GM20000 (cell line): ENCODE results near the gene STEAP2.

Source experiments
- DNase-seq: peaks from one replicate; pipeline ENCODE4 v3.0.0; 2012; ENCODE audit warnings: low spot score
- TF ChIP-seq, protein P1 (sequence below): IDR thresholded peaks from 2 replicates; pipeline ENCODE4 v1.5.1; 2012; ENCODE audit warnings: mild to moderate bottlenecking, control low read depth; ENCODE audit errors: extremely low read depth, missing control alignments

The STEAP2 gene

DNA sequence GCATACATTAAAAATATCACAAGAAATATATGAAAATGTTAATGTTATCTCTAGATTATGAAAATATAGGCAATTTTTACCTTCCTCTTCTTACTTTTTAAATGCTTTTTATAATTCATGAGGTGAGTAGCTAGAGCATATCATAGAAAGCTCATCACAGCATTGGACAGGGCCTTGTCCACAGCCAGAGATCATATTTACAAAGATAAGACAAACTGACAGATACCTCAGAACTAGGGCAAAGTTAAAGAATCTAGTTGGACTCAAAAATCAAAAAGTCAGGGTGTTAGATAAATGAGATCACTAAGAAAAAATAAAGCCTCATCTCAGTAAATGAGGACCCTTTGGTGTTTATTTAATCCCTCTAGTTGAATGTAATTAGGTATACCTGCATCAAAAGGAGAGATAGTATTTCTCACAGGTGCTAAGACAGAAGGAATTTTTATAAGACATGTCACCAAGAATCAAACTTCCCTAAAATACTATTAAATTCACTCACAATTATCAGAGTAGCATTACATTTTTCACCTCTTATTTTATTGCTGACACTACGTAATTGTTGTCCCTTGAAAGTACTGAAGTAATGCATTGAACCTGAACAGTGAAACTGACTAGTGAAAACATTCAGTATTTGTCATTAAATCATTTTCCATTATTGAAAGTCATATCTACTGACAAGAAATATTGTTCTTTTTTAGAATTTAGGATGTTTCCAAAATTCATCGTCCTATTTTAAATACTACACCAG lies 59.1 kb downstream of the STEAP2 start:
- no peak for DNase-seq
- TF ChIP-seq, protein P1, sequence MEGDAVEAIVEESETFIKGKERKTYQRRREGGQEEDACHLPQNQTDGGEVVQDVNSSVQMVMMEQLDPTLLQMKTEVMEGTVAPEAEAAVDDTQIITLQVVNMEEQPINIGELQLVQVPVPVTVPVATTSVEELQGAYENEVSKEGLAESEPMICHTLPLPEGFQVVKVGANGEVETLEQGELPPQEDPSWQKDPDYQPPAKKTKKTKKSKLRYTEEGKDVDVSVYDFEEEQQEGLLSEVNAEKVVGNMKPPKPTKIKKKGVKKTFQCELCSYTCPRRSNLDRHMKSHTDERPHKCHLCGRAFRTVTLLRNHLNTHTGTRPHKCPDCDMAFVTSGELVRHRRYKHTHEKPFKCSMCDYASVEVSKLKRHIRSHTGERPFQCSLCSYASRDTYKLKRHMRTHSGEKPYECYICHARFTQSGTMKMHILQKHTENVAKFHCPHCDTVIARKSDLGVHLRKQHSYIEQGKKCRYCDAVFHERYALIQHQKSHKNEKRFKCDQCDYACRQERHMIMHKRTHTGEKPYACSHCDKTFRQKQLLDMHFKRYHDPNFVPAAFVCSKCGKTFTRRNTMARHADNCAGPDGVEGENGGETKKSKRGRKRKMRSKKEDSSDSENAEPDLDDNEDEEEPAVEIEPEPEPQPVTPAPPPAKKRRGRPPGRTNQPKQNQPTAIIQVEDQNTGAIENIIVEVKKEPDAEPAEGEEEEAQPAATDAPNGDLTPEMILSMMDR, result no peak

DNA sequence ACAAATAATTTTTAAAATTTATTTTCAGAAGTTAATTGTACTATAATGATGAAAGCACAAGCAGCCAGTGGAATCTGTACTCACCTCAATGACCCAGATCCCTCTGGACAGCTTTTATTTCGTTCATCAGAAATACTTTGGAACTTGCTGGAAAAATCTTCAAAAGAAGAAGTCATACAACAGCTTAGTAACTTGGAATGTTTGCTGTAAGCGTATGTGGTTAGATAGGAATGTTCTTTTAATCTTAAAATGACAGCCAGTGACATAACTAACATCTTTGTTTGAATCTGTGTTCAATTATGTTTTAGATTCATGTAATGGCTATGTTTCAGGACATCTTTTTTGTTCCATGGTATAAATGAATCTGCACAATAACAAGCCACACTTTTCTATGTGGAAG lies 60.2 kb downstream of the STEAP2 start:
- TF ChIP-seq, protein P1, result no peak
- no peak for DNase-seq

DNA sequence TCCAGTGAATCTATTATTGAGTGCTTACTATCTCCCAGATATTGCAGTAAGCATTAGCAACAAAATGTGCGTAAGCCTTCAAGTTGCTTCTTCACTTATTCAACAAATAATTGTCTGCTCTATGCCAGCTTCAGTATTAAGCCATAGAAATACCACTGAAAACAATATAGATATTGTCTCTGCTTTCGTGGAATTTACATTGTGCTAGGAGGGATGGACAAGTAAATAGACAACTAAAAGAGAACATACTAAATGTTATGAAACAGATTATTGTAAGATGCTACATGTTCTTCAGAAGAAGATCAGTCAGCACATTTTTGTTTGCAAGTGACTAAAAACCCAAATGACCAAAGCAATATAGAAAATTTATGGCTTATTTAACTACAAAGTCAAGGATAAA lies 60.7 kb downstream of the STEAP2 start:
- DNase-seq, result no peak
- TF ChIP-seq, protein P1, result no peak

DNA sequence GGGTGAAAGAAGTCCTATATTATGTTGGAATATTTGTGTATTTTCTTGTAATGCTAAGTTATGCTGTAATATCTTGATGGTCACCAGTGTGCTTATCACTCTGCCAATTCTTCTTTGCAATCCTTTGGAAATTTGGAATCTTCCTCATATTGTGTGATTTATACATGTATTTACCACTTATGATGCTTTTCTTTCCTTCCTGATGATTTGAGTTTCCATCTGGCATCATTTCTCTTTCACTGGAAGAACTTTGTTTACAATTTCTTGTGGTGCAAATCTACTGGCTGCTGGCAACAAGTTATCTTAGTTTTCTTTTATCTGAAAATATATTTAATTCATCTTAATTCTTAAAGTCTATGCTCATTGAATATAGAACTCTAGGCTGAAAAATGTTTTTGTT lies 62.6 kb downstream of the STEAP2 start:
- no peak for DNase-seq
- TF ChIP-seq, protein P1, result no peak

DNA sequence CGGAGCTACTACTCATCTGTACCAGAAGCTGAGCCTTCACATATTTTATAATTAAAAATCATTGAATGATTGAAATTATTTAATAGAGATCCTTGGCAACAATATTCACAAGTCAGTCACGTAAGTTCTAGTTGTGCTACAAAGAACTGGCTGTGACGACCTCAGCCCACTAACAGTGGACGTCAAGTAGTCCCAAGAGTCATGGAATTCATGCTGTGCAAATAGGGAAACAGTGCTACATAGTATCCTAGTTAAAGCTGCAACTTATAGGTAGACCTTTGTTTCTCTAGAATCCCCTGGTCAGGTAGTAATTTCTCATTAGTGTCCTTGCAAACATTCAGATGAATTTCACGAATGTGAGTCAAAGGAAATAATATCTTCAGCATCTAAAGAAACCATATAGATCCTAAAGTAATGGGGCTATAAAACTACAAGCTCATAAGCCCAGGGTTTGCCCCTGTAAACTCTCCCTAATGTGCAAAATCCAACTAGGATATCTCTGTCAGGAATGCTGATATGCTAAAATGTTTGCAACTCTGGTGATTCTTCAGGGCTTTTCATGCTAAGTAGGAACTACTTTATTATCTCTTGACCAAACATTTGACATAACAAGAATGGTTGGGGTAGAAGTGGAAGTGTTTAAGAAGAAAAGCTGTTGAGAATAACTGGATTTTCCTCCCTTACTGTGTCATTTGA lies 64.6 kb downstream of the STEAP2 start:
- DNase-seq, result no peak
- TF ChIP-seq, protein P1, result no peak
